ENCODE measurements around the gene IGF1.

DNA sequence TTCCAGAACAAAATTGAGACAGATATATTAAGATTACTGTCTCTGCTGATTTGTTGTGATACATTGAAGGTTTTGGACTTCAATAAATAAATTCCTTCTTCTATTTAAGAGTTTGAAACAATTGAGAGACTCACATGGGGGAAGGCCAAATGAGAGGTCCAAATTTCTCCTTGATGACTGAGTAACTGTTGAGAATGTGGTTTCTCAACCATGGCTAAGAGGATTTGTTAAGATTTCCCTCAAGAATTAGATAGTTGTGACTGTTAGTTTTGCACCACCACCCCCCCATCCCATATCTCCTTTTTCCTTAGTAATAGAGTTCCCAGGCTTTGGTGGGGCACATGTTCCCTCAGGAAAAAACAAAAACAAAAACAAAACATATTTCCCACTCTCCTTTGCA is 47.7 kb upstream of the IGF1 start:
- TF ChIP-seq, protein P1, sequence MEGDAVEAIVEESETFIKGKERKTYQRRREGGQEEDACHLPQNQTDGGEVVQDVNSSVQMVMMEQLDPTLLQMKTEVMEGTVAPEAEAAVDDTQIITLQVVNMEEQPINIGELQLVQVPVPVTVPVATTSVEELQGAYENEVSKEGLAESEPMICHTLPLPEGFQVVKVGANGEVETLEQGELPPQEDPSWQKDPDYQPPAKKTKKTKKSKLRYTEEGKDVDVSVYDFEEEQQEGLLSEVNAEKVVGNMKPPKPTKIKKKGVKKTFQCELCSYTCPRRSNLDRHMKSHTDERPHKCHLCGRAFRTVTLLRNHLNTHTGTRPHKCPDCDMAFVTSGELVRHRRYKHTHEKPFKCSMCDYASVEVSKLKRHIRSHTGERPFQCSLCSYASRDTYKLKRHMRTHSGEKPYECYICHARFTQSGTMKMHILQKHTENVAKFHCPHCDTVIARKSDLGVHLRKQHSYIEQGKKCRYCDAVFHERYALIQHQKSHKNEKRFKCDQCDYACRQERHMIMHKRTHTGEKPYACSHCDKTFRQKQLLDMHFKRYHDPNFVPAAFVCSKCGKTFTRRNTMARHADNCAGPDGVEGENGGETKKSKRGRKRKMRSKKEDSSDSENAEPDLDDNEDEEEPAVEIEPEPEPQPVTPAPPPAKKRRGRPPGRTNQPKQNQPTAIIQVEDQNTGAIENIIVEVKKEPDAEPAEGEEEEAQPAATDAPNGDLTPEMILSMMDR (conservative IDR thresholded peaks at IDR 0.05; ENCODE audit: low read length), result no peak
- no peak for TF ChIP-seq EZH2phosphoT487 (IDR thresholded peaks at IDR 0.05; ENCODE audit: borderline replicate concordance)
